Amygdala (tissue), 56 donors: ENCODE measurements around the gene PER1.

ENCODE experiments used
- DNase-seq, 56 donors: peaks; one replicate each; lab custom pipeline; 2025; lab: John Stamatoyannopoulos, UW

Gene PER1

DNA sequence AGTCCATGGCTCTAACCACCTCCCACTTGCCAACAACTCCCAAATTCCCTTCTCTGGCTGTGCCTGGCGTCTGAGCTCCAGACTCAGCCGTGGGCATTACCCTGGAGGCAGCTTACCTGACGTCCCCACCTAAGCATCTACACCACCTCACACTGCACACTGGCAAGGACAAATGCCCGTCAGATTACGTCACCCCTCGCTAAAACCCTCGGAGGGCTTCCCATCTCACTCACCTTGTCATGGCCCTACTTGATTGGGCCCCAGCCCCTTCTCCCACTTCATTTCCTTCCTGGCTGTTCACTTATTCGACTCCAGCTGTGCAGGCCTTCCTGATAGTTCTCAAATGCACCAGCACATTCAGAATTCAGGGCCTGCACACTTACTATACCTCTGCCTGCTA lies 47.3 kb downstream of the PER1 start:
- no peak for DNase-seq

DNA sequence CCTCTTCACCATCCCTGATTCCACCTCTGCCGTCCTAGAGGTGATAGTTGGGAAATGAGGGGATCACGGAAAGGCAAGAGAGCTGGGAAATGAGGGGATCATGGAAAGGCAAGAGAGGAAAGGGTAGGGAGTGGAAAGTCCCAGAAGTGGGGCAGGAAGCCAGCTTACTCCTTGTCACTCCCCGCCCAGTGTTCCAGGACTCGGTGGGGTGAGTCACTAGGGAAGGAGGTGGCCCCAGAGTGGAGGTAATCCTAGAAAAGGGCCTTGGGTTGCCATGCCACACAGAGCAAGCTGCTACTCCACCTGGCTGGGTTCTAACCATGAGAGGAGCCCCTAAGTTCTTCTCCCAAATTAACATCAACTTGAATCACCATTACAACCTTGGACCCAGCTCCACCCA lies 48.7 kb downstream of the PER1 start:
- DNase-seq: no peak

DNA sequence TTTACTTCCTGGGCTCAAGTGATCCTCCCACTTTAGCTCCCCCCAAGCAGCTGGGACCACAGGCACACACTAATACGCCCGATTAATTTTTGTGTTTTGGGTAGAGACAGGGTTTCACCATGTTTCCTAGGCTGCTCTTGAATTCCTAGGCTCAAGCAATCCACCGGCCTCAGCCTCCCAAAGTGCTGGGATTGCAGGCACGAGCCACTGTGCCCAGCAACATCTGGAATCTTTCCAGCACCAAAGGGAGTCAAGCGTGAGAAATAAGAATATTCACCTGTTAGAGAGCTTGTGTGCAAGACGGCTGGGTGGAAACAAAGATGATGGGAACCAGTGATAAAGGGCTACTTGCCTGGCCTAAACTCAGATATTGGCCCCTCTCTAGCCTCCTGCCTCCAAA lies 50.5 kb downstream of the PER1 start:
- DNase-seq: no peak

DNA sequence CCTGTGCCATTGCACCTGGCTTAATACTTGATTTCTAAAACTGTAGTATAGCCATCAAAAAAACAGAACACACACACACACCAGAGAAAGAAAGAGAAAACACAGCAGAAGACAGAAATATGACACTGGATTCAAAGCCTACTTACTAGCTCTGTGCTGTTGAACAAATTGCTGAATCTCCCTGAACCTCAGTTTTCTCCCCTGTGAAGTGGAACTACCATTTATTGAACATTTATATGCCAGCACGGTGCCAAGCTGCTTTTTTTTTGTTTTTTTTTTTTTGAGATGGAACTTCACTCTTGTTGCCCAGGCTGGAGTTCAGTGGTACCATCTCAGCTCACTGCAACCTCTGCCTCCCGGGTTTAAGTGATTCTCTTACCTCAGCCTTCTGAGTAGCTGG lies 51.4 kb downstream of the PER1 start:
- no peak for DNase-seq

DNA sequence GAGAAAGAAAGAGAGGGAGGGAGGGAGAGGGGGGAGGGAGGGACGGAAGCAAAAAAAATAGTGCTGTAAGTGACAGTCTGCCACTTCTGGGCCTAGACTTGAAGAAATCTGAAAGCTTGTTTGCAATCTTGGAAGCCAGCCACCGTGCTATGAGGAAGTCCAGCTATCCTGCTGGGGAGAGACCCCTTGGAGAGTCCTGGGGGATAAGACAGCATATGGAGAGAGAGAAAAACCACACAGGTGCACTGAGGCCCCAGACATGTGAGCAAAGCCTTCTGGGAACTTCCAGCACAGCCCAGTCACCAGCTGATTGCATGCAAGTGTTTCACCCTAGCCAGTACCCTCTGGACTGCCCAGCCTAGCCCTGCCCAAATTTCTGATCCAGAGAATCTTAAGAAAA lies 52.1 kb downstream of the PER1 start:
- DNase-seq: no peak

DNA sequence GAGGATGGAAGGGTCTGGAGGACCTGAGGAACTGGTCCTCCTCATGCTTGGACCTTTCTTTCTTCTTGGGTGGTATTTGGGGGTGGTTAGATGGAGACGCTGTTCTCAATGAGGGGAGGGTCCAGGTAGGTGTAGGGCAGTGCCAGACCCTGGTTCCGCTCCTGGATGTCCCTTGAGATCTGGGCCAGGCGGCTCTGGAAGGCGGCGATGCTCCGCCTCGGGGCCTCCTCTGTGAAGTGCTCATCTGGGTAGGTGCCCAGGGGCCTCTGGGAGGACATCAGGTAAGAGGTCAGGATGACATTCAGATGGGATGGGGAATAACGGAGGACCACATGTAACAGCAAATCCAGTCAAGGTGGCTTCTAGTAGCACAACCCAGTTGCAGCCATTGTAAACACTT lies 55.7 kb downstream of the PER1 start:
- no peak for DNase-seq

DNA sequence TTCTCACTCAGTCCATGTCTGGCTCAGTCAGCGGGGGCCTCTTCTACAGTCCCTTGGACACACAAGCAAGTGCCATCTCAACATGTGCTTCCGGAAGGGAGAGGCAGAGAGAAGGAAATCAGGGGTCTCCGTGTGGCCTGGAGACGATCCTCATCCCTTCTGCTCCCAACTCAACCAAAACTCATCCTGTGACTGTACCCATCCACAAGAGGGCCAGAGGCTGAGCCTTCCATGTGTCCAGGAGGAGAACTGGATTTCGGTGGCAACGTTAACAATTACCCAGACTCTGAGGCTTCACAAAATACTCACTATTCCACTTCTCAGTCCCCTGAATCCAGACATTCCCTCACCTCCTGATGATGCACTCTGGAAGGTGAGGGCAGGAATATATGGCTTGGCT lies 56.8 kb downstream of the PER1 start:
- no peak for DNase-seq

DNA sequence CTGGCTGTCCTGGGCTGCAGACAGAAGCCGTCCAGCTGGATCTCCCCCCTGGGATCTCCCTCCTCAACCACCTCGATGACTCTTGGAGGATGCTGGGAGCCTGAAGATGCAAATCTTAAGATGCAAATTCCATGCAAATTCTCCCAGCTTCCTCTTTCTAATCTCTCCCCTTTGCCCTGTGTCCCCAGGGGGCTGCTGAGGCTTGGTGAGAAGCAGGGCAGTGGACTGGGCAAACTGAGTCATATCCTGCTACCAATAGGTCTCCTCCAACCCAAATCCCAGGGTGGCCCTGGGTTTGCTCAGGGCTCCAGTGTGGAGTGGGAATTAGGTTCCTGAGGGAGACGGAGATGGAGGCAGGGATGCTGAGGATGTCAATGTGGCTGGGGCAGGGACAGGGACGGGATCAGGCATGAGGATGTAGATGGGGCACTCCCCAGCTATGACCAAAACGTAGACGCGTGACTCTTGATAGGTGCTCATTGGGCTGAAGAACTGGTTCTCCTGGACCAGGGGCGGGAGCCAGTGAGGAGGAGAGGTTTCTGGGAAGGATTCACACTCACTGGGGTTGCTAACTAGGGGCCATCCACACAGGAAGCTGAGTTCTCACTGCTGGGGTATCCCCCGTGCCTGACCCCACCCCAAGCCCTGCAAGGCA lies 61.0 kb downstream of the PER1 start:
- DNase-seq: no peak
